ENCODE measurements around the gene KBTBD12.
"Not testable (repeated sequence)": the region's sequence is repeated elsewhere in the genome, so short reads cannot be mapped to it uniquely, and the experiment has no call there.

Gene KBTBD12

GRCh38 chr3:127903611-127904375, 11.2 kb upstream of the KBTBD12 start:
- DNase-seq (ENCODE audit: low read depth) = no peak
- H3K4me3 ChIP-seq (ENCODE audit: low read depth, low read length) = no peak overlapping the region
- TF ChIP-seq CTCF (IDR thresholded peaks at IDR 0.05; ENCODE audit: low read depth, low read length, missing control alignments) = no peak

- DNase-seq (ENCODE audit: low read depth) = no peak
- no peak overlapping the region for H3K4me3 ChIP-seq (ENCODE audit: low read depth, low read length)
- no peak for TF ChIP-seq CTCF (IDR thresholded peaks at IDR 0.05; ENCODE audit: low read depth, low read length, missing control alignments)
Observed at GRCh38 chr3:127905556-127905955, 9.5 kb upstream of the KBTBD12 start.

- H3K4me3 ChIP-seq (ENCODE audit: low read depth, low read length); DNase-seq (ENCODE audit: low read depth): not testable (repeated sequence)
Observed at GRCh38 chr3:127906653-127907052, 8.4 kb upstream of the KBTBD12 start.

GRCh38 chr3:127908202-127908601, 6.8 kb upstream of the KBTBD12 start:
- H3K4me3 ChIP-seq (ENCODE audit: low read depth, low read length) = no peak overlapping the region
- no peak for DNase-seq (ENCODE audit: low read depth)
- TF ChIP-seq CTCF (IDR thresholded peaks at IDR 0.05; ENCODE audit: low read depth, low read length, missing control alignments) = no peak

- no peak for DNase-seq (ENCODE audit: low read depth)
- H3K4me3 ChIP-seq (ENCODE audit: low read depth, low read length) = no peak overlapping the region
- no peak for TF ChIP-seq CTCF (IDR thresholded peaks at IDR 0.05; ENCODE audit: low read depth, low read length, missing control alignments)
Observed at GRCh38 chr3:127908951-127909350, 6.1 kb upstream of the KBTBD12 start.

- no peak for TF ChIP-seq CTCF (IDR thresholded peaks at IDR 0.05; ENCODE audit: low read depth, low read length, missing control alignments)
- DNase-seq (ENCODE audit: low read depth) = no peak
- H3K4me3 ChIP-seq (ENCODE audit: low read depth, low read length) = no peak overlapping the region
Observed at GRCh38 chr3:127909646-127910045, 5.4 kb upstream of the KBTBD12 start.

- TF ChIP-seq CTCF (IDR thresholded peaks at IDR 0.05; ENCODE audit: low read depth, low read length, missing control alignments) = no peak
- no peak overlapping the region for H3K4me3 ChIP-seq (ENCODE audit: low read depth, low read length)
- DNase-seq (ENCODE audit: low read depth) = no peak
Observed at GRCh38 chr3:127911421-127911931, 3.6 kb upstream of the KBTBD12 start.

GRCh38 chr3:127913841-127914240, 1.2 kb upstream of the KBTBD12 start:
- not testable (repeated sequence) for DNase-seq (ENCODE audit: low read depth); H3K4me3 ChIP-seq (ENCODE audit: low read depth, low read length)

Data from GM12864 (cell line).